Measurements from ENCODE around the gene KCNA2.

- TF ChIP-seq BCL6B (tag by site-specific recombination; IDR thresholded peaks at IDR 0.05) = no peak
- TF ChIP-seq, protein P1, sequence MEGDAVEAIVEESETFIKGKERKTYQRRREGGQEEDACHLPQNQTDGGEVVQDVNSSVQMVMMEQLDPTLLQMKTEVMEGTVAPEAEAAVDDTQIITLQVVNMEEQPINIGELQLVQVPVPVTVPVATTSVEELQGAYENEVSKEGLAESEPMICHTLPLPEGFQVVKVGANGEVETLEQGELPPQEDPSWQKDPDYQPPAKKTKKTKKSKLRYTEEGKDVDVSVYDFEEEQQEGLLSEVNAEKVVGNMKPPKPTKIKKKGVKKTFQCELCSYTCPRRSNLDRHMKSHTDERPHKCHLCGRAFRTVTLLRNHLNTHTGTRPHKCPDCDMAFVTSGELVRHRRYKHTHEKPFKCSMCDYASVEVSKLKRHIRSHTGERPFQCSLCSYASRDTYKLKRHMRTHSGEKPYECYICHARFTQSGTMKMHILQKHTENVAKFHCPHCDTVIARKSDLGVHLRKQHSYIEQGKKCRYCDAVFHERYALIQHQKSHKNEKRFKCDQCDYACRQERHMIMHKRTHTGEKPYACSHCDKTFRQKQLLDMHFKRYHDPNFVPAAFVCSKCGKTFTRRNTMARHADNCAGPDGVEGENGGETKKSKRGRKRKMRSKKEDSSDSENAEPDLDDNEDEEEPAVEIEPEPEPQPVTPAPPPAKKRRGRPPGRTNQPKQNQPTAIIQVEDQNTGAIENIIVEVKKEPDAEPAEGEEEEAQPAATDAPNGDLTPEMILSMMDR (tag by site-specific recombination; IDR thresholded peaks at IDR 0.05) = no peak
- no peak for TF ChIP-seq ZNF292 (tag by site-specific recombination; IDR thresholded peaks at IDR 0.05; ENCODE audit: borderline replicate concordance, low read depth)
- TF ChIP-seq ATF2 (tag by site-specific recombination; IDR thresholded peaks at IDR 0.05; ENCODE audit: low read depth) = no peak
- TF ChIP-seq ZBTB8A (tag by site-specific recombination; IDR thresholded peaks at IDR 0.05) = no peak
- TF ChIP-seq ZEB2 (tag by site-specific recombination; IDR thresholded peaks at IDR 0.05) = no peak
- TF ChIP-seq ZNF121 (tag by site-specific recombination; IDR thresholded peaks at IDR 0.05) = no peak
- TF ChIP-seq, protein P2, sequence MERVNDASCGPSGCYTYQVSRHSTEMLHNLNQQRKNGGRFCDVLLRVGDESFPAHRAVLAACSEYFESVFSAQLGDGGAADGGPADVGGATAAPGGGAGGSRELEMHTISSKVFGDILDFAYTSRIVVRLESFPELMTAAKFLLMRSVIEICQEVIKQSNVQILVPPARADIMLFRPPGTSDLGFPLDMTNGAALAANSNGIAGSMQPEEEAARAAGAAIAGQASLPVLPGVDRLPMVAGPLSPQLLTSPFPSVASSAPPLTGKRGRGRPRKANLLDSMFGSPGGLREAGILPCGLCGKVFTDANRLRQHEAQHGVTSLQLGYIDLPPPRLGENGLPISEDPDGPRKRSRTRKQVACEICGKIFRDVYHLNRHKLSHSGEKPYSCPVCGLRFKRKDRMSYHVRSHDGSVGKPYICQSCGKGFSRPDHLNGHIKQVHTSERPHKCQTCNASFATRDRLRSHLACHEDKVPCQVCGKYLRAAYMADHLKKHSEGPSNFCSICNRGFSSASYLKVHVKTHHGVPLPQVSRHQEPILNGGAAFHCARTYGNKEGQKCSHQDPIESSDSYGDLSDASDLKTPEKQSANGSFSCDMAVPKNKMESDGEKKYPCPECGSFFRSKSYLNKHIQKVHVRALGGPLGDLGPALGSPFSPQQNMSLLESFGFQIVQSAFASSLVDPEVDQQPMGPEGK (tag by site-specific recombination; IDR thresholded peaks at IDR 0.05) = no peak
- TF ChIP-seq, protein P3, sequence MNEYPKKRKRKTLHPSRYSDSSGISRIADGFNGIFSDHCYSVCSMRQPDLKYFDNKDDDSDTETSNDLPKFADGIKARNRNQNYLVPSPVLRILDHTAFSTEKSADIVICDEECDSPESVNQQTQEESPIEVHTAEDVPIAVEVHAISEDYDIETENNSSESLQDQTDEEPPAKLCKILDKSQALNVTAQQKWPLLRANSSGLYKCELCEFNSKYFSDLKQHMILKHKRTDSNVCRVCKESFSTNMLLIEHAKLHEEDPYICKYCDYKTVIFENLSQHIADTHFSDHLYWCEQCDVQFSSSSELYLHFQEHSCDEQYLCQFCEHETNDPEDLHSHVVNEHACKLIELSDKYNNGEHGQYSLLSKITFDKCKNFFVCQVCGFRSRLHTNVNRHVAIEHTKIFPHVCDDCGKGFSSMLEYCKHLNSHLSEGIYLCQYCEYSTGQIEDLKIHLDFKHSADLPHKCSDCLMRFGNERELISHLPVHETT (tag by site-specific recombination; IDR thresholded peaks at IDR 0.05) = no peak
- TF ChIP-seq ZNF768 (tag by site-specific recombination; IDR thresholded peaks at IDR 0.05) = no peak
- no peak for TF ChIP-seq ZNF248 (tag by site-specific recombination; IDR thresholded peaks at IDR 0.05)
- TF ChIP-seq, protein P4, sequence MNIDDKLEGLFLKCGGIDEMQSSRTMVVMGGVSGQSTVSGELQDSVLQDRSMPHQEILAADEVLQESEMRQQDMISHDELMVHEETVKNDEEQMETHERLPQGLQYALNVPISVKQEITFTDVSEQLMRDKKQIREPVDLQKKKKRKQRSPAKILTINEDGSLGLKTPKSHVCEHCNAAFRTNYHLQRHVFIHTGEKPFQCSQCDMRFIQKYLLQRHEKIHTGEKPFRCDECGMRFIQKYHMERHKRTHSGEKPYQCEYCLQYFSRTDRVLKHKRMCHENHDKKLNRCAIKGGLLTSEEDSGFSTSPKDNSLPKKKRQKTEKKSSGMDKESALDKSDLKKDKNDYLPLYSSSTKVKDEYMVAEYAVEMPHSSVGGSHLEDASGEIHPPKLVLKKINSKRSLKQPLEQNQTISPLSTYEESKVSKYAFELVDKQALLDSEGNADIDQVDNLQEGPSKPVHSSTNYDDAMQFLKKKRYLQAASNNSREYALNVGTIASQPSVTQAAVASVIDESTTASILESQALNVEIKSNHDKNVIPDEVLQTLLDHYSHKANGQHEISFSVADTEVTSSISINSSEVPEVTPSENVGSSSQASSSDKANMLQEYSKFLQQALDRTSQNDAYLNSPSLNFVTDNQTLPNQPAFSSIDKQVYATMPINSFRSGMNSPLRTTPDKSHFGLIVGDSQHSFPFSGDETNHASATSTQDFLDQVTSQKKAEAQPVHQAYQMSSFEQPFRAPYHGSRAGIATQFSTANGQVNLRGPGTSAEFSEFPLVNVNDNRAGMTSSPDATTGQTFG (tag by site-specific recombination; IDR thresholded peaks at IDR 0.05; ENCODE audit: borderline replicate concordance) = no peak
Observed at GRCh38 chr1:110557481-110557880, 48.7 kb downstream of the KCNA2 start.
